ENCODE results near the gene CLHC1.

Gene CLHC1

GRCh38 chr2:55161295-55162210, 70.5 kb downstream of the CLHC1 start:
- no peak for TF ChIP-seq EZH2phosphoT487 (IDR thresholded peaks at IDR 0.05; ENCODE audit: borderline replicate concordance)
- no peak for TF ChIP-seq CTCF (conservative IDR thresholded peaks at IDR 0.05; ENCODE audit: low read length)
- Histone ChIP-seq H3K4me2 (ENCODE audit: low read depth, low read length, poor library complexity, severe bottlenecking) (no peak overlapping the region), H3F3A (ENCODE audit: low read depth) (no peaks in the 10 kb centered on the region), H3K9me3 (ENCODE audit: insufficient read depth, low read depth, low read length) (no peaks in the 10 kb centered on the region), H4K20me1 (ENCODE audit: insufficient read depth, low read length, poor library complexity, severe bottlenecking) (no peaks in the 10 kb centered on the region), H3K36me3 (ENCODE audit: insufficient read depth, low read length) (no peaks in the 10 kb centered on the region), H3K9me2 (replicated peaks; ENCODE audit: low read depth, low read length) (no peaks in the 10 kb centered on the region), H2AFZ (ENCODE audit: low read length) (no peak overlapping the region), H3K27me3 (ENCODE audit: insufficient read depth, low read length, poor library complexity, severe bottlenecking) (no peaks in the 10 kb centered on the region), H3K79me2 (ENCODE audit: insufficient read depth, low read length) (no peaks in the 10 kb centered on the region), H3K4me3 (ENCODE audit: low read length, poor library complexity, severe bottlenecking) (no peak overlapping the region), H3K9ac (ENCODE audit: low read depth, low read length, poor library complexity, severe bottlenecking) (no peak overlapping the region), H3K4me1 (ENCODE audit: insufficient read depth, low read length, poor library complexity, severe bottlenecking) (peaks cover 16% of the 10 kb centered on the region)

- peaks cover 17% of the 10 kb centered on the region for H3K4me1 ChIP-seq (ENCODE audit: insufficient read depth, low read length, poor library complexity, severe bottlenecking)
- H4K20me1 ChIP-seq (ENCODE audit: insufficient read depth, low read length, poor library complexity, severe bottlenecking), result no peaks in the 10 kb centered on the region
- H3K9me3 ChIP-seq (ENCODE audit: insufficient read depth, low read depth, low read length), result no peaks in the 10 kb centered on the region
- H3F3A ChIP-seq (ENCODE audit: low read depth), result no peaks in the 10 kb centered on the region
- no peaks in the 10 kb centered on the region for H3K27me3 ChIP-seq (ENCODE audit: insufficient read depth, low read length, poor library complexity, severe bottlenecking)
- H3K4me2 ChIP-seq (ENCODE audit: low read depth, low read length, poor library complexity, severe bottlenecking), result no peak overlapping the region
- no peak overlapping the region for H2AFZ ChIP-seq (ENCODE audit: low read length)
- no peaks in the 10 kb centered on the region for H3K9me2 ChIP-seq (replicated peaks; ENCODE audit: low read depth, low read length)
- no peaks in the 10 kb centered on the region for H3K36me3 ChIP-seq (ENCODE audit: insufficient read depth, low read length)
- H3K4me3 ChIP-seq (ENCODE audit: low read length, poor library complexity, severe bottlenecking), result no peak overlapping the region
- TF ChIP-seq EZH2phosphoT487 (IDR thresholded peaks at IDR 0.05; ENCODE audit: borderline replicate concordance), result no peak
- H3K79me2 ChIP-seq (ENCODE audit: insufficient read depth, low read length), result no peaks in the 10 kb centered on the region
- no peak overlapping the region for H3K9ac ChIP-seq (ENCODE audit: low read depth, low read length, poor library complexity, severe bottlenecking)
These were observed 71.7 kb downstream of the CLHC1 start for GRCh38 chr2:55160422-55160821.

GRCh38 chr2:55159752-55160151, 72.3 kb downstream of the CLHC1 start:
- Histone ChIP-seq H2AFZ (ENCODE audit: low read length) (no peak overlapping the region), H3F3A (ENCODE audit: low read depth) (no peaks in the 10 kb centered on the region), H3K9me3 (ENCODE audit: insufficient read depth, low read depth, low read length) (no peaks in the 10 kb centered on the region), H3K36me3 (ENCODE audit: insufficient read depth, low read length) (no peaks in the 10 kb centered on the region), H3K27me3 (ENCODE audit: insufficient read depth, low read length, poor library complexity, severe bottlenecking) (no peaks in the 10 kb centered on the region), H3K4me1 (ENCODE audit: insufficient read depth, low read length, poor library complexity, severe bottlenecking) (peaks cover 17% of the 10 kb centered on the region), H3K4me3 (ENCODE audit: low read length, poor library complexity, severe bottlenecking) (no peak overlapping the region), H4K20me1 (ENCODE audit: insufficient read depth, low read length, poor library complexity, severe bottlenecking) (no peaks in the 10 kb centered on the region), H3K9me2 (replicated peaks; ENCODE audit: low read depth, low read length) (no peaks in the 10 kb centered on the region), H3K79me2 (ENCODE audit: insufficient read depth, low read length) (no peaks in the 10 kb centered on the region), H3K4me2 (ENCODE audit: low read depth, low read length, poor library complexity, severe bottlenecking) (no peak overlapping the region), H3K9ac (ENCODE audit: low read depth, low read length, poor library complexity, severe bottlenecking) (no peak overlapping the region)
- TF ChIP-seq CTCF (conservative IDR thresholded peaks at IDR 0.05; ENCODE audit: low read length), result no peak
- no peak for TF ChIP-seq EZH2phosphoT487 (IDR thresholded peaks at IDR 0.05; ENCODE audit: borderline replicate concordance)
